Myocyte (in vitro differentiated cells): Measurements from ENCODE around the gene CELF2. TPM values are rescaled to one million over a fixed set of nuclear protein-coding genes. Genes with fewer than 3 reads are reported as not detected.

Source experiments
- DNase-seq: peaks from one replicate; pipeline ENCODE4 v3.0.0-alpha.2; 2012; ENCODE audit warnings: low read depth
- total RNA-seq: library from RNA; depleted of rRNA; stranded (reverse); fragments of >200 nt; gene quantifications from 2 replicates; pipeline ENCODE4 v1.2.3, GENCODE V29; 2014

The CELF2 gene
- total RNA-seq, 1 donor from 2014 or later: 71.0 TPM

DNA sequence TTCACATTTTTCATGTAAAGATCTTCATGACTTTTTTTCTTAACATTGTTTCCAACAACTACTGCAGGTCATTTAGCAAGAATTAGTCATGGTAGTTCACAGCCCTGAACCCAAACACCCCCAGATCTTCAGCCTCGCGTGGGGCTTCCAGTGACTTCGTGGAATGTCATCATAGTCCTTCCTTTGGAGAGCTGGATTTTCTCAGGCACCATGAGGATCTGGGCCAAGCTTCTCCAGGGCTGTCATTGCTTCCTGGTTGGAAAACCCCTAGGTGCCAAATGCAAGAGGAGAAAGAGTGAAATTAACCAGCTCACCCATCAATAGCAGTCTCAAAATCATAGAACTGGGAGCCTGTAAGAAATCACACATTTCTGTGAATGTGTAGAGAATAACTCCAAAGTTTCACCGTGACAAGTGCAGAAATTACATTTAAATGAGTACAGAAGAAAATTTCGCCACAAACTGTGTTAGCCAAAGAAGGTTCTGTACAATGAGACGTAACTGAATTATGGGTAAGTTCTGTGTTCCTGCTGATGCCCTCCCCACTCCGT lies 175.4 kb downstream of the CELF2 start:
- no peak for DNase-seq

DNA sequence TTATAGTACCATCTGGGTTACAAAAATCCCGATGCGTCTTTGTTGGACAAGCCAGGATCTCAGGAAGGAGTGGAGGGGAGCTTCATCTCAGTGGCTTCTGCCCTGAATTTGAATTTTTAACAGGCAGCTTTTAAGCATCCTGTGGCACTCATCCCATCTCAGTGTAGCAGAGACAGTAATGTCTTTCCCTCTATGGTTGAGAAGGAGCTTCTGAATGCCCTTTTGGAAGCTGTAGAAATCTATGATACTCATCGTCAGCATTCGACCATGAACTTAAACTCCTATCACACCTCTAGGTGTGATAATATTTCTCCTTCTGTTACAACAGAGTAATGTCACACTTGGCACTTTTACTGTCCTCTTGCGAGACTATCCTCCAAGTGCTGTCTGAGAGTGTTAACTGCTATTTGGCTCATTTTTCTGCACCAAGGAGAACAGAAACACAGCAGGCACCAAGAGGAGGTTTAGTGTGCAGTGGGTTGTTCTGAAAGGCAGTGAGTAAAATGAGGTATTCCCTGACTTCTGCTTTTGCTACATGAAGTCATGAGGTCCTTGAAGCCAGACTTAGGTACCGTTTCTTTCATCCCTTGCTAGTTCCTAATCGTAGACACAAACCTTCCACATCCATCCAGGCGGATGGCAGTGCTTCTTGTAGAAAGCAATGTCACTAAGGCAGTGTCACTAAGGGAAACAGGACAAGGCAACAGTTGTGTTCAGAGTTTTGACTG lies 177.4 kb downstream of the CELF2 start:
- no peak for DNase-seq

DNA sequence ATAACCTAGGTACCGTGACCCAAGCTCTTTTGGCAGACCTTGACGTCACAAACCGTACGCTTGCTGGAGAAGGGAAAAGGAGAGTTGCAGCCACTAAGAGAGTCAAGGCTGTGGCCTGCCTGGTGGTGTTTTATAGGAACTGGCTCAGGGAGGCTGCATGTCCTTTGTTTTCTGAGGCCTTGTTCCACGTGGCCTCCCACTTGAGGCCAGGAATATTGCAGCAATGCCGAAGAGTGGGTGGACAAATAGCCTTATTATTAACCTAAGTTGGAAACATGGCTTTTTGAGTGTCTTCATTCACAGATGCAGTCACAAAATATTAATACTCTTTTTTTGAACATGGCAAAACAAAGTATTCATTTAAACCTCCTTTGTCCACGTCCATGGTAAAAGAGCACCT lies 178.0 kb downstream of the CELF2 start:
- DNase-seq: no peak

DNA sequence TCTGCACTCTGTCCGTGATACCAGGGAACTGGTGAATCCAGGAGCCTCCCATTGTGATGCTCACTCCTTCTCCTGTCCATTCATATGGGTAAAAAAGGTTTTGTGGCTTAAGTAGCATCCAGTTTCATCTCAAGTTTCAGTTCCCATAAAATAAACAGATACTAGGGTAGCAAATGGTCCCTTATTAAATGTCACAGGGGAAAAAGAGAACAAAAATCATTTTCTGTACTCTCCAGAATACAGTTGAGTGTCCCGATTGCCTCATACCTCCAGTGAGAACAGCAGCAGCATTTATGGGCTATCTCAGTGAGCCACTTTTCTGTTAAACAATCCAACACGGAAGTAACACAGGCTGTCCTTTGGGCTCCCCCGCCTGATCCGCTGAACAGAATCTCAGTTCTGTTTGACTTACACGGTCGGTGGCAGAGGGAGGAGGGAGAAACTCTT lies 179.6 kb downstream of the CELF2 start:
- peak; percentile 38 for DNase-seq

DNA sequence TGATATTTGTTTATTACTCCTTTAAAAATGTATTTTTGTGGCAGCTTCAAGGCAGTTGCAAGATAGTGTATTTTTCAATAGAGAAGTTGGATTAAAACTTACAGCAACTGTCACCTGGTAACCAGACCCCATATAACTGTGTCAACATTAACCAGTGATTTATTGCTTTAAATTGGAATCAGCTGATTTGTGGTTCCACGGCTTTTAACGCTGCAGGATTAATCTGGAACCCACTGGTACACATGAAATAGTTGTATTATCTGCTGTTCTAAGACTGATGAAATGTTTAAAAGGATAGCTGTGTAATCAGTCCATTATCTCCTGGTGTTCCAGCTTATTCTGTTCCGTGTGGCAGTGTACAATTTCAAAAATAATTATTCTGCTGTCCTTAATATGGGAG lies 180.2 kb downstream of the CELF2 start:
- no peak for DNase-seq

GRCh38 chr10:11201911-11202310 lies 184.2 kb downstream of the CELF2 start:
- no peak for DNase-seq

- DNase-seq: no peak
Observed at GRCh38 chr10:11204351-11204942, 186.8 kb downstream of the CELF2 start.

DNA sequence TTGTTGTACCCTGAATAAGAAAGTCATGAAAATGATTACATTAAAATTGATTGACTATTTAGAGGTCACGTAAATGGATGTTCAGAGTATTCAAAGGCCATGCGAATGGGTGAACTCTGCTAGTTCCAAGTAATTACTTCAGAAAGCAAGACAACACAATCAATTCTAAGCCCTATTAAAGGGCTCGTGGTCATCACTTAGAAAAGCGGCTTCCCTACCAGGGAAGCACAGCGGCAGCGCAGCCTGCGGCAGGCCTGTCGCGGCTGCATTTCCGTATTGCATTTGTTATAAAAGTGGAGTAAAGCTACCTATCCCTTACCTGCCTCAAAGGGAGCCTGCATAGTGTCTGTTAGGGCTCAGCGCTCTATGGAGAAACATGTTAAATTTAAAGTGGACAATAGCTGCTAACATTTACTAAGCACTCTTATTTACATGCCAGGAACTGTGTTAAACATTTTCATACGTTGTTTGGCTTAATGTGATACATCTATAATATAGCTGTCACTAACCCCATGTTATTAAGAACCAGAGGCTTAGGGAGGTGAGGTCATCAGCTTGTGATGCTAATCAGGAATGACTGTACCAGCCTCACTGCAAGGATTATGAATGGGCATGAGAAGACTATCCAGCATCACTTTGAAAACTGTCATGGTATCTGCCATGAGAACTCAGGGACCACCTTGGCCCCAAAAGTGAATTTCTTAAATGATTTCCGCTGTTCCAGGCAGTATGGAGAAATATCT lies 187.5 kb downstream of the CELF2 start:
- no peak for DNase-seq

DNA sequence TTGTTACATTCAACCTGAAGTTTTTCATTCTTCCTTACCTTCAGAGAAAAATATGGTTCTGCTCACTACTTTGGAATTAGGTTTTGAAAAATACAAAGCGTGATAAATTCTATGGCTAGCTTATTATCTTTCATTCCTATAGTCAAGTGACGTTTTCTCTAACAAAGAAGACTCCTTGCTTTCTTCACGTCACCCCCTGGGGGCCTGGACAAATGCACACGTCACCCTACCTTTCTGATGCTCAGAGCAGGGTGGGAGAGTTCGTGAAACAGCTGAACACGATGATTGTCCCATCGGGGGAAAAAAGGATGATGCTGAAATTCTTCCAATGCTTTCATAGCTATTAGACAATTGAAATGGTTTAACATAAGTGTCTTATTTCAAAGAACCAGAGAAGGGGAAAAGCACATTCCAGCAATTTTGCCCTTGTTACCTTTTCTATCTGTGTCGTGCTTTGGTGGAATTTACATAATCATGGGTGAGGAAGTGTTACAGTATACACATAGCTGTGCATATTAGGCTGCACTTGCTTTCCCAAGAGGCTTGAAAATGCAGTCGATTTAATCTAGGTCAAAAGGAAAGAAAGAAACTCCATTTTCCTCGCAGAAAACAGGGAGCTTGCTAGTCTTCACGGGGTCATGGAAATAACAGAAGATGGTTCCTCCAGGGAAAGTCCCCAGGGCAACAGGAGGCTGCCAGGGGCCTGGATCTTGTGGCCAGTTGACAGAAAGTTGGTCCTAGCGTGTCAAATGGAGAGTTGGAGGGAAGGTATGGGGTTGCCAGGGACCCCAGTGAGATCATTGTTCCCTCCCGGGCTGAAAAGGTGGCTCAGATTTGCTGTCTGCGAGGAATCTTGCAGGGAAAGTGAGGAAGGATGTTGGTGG lies 189.2 kb downstream of the CELF2 start:
- no peak for DNase-seq

DNA sequence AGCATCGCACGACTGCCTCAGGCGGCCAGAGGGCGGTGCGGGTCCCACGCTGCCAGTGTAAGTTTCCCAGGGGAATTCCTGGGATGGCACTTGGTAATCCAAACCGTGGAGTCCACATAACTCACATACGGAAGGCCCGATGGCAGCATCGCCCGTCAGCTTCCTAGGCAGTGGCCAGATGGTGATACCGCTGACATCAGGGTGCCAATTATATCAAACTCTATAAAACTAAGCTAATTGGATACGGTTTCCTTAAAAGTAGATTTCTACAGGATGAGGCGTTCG lies 189.8 kb downstream of the CELF2 start:
- DNase-seq: no peak

GRCh38 chr10:11208243-11208642 lies 190.6 kb downstream of the CELF2 start:
- DNase-seq: no peak

DNA sequence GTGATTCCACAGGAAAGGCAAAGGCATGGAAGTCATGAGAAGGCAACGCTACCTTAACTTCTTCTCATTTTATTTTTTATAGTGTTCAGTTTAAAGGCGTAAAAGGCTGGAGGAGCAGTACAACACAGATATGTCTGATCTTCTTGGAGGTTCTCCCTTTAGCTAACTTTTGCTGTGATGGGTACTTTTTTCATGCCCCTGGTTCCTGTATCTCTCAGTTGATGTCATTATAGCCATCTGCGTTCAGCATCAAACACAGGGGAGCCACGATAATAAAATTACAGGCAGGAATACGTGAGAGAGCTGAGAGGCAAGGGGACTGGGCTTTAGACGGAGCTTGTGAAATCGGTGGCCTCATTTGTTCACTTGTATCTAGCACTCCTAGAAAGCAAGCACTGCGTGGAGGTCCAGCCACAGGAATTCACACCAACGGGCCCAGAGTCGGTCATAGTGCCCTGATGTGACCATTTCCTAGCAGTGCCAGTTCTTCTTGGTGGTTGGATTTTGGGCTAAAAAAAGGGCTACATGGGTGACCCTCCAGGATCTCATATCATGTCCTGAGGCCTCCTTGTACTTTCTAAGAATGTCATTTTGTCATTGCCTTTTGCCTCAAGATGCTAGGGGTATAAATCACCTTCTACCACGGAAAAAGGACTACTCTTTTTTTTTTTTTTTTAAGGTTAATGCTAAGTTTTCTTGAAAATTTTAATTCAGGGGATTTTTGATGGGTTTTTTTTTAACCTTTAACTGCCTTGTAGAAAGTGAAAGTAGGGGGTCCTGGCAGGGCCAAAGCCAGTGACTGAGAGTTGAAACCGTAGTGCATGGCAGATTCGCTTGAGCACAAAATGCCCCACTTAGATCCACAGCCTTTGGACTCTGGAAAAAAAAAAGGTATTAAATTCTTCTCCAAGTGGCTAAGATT lies 191.5 kb downstream of the CELF2 start:
- peak; percentile 69 for DNase-seq

DNA sequence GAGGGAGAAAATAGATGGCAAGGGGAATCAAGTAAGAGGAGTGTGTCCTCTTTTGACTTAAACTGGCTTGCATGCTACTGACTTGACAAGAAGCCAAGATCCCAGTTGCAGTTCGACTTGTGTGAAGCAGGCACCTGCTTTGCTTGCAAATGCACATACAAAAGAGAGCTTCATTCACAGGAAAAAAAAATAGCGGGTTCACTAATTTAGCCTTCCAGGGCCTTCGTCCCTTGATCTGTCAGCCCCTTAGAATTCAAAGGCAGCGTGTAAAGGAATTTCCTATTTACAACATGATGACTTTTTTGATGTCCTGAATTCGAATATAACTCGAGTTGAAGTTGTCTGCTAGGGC lies 192.1 kb downstream of the CELF2 start:
- DNase-seq: peak; percentile 65

DNA sequence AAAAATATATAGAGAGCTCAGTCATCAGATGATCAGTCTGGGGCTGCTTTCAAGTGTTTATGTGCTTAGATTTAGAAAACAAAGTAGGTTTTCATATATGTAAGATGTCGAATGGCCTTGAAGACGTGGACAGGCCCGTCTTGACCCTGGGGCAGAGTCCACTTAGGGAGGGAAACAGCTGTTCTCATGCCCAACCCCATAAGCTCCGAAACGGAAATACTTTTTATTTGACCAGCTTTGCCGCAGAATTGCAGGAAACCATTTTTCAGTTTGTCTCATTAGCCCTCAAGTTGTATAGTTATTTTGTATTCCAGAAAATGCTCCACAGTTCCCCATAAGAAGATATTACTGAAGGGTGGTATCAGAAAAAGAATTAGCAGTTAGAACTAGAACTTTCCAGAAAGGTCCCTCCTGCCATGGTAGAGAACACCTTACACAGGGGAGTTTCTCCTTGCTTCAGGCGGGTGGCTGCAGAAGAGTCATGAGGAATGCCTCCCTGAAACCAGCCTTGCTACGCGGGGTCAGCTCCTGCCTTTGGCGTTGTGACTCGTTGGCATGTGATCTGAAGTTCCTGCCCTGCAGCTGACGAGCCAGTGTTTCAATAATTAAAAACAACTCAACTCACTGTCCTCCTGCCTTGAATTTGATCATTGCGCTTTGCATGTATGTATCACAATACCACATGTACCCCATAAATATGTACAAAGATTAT lies 192.7 kb downstream of the CELF2 start:
- DNase-seq: peak; percentile 23

DNA sequence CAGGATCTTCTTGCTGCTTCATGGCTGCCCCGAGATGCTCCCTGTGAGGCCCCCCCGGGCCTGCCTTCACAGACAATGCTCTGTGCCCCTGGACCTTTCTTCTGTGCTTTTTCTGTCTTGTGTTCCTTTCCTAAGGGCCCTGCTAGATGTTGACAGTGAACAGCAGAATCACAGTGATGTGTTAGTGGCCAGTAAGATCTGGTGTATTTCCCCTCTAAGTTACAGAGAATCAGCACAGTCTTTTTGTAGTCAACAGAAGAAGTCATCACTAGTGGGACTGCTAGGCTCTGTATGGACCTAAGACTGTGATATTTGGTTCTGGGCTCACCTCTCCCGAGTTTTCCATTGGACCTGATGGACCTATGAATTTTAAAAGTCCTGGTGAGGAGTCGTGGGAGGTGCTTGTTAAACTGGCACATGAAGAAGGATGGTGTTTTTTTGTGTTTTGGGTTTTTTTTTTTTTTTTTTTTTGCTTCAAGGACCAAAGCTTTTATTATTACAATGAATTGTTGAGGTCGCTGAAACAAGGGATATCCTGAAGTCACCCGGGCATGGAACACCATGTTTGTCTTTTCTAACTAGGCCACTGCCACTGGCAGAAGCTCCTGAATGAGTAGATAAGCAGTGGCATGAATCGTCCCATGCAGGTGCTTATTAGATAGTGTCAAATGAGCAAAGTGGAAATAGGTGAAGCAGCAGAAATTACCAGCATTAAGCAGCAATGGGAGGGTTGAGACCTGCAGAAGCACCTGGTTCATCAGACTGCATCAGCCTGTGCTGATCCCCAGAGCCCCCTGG lies 194.8 kb downstream of the CELF2 start:
- DNase-seq: no peak

DNA sequence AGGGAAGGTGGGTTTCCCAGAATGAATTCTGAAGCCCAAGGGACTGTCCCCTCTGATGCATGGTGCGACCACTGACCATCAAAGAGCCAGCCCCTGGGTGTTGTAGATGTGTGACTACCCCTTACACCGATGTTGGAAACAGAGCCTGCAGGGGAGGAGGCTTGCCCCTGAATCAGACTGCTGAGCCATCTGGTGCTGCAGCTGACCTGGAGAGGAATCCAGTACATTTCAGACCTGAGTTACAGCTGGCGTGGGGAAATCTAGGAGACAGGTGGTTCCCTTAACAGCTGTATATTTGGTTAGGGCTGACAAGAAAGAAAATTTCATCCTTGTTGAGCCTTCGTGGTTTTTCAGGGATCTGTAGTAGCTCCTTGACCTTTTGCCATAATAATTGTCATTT lies 195.5 kb downstream of the CELF2 start:
- DNase-seq: peak; percentile 78

GRCh38 chr10:11214407-11214806 lies 196.7 kb downstream of the CELF2 start:
- no peak for DNase-seq

DNA sequence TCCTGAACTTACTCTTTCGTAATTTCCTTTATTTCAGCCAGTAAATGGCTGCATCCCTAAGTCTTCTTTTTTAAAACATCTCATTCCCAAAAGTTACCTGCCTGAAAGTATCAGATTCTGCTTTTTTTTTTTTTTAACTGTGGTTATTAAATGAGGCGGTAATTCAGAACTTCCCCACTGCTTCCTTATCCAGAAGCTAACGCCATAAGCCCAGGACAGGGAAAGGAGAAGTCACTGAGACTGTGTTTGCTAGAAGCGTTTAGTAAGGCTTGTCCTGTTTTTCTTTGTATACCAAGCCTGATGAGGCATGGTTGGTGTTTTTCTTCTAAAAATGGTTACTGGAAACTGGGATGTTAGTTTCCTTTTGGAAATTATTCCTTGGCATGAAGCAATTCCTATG lies 197.8 kb downstream of the CELF2 start:
- DNase-seq: no peak

DNA sequence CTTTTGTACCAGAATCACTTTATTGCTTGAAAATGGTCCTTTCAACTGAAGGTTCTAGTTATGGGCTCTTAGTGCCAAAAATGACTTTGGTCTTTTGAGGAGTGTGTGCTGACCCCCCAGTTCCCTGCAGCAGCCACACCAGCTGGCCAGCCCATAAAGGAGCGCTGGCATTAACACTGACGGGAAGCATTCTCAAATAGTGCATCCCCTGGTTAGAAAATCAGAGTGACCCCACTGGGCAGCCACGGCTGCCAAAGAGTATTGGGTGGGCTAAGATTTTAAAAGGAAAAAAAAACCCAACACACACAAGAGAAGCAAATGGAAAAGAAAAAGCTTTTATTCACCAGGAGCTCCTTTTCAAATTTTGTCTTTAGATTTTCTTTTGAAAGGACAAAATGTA lies 199.8 kb downstream of the CELF2 start:
- DNase-seq: no peak
